ENCODE data around the gene CAMK1D. TPM values are rescaled to one million over a fixed set of nuclear protein-coding genes. Genes with fewer than 3 reads are reported as not detected.

The CAMK1D gene
- total and polyA plus RNA-seq, 10 of the 15 experiments (the other 5 are each of a cell fraction or from before 2014, with no cell fraction given) = 2.1 to 35.5 (median 14.7) TPM

- TF ChIP-seq REST (IDR thresholded peaks at IDR 0.05; ENCODE audit: low read depth, low read length) = no peak
Measured at GRCh38 chr10:12503311-12503710, 154.0 kb downstream of the CAMK1D start (continued).

- no peaks in the 10 kb centered on the region for H3K9me3 ChIP-seq (replicated peaks; ENCODE audit: control insufficient read depth, insufficient read depth, low read length)
- no peak for TF ChIP-seq HDAC2 (IDR thresholded peaks at IDR 0.05)
- no peak for TF ChIP-seq SUZ12 (IDR thresholded peaks at IDR 0.05; ENCODE audit: unreplicated experiment)
- no peak for TF ChIP-seq LARP7 (IDR thresholded peaks at IDR 0.05)
- no peak for TF ChIP-seq CEBPZ (IDR thresholded peaks at IDR 0.05; ENCODE audit: low read depth, low read length)
- no peak for TF ChIP-seq RB1 (IDR thresholded peaks at IDR 0.05; ENCODE audit: borderline replicate concordance)
- TF ChIP-seq HCFC1 (IDR thresholded peaks at IDR 0.05; ENCODE audit: low read length) = no peak
- TF ChIP-seq BMI1 (IDR thresholded peaks at IDR 0.05; ENCODE audit: borderline replicate concordance) = no peak
- TF ChIP-seq POLR2A (IDR thresholded peaks at IDR 0.05; ENCODE audit: low read depth, low read length) = no peak
- TF ChIP-seq HDAC6 (IDR thresholded peaks at IDR 0.05; ENCODE audit: unreplicated experiment) = no peak
- no peak for TF ChIP-seq ZNF687 (IDR thresholded peaks at IDR 0.05)
Measured at GRCh38 chr10:12504176-12504575, 154.8 kb downstream of the CAMK1D start.

More at GRCh38 chr10:12504176-12504575, 154.8 kb downstream of the CAMK1D start:
- H3K4me1 ChIP-seq (ENCODE audit: control insufficient read depth, insufficient read depth, low read length) = peaks cover 3% of the 10 kb centered on the region
- DNase-seq (ENCODE audit: low read depth, low spot score) (no peak), ATAC-seq (no peak), FAIRE-seq (no peak)
- H3K27ac ChIP-seq (ENCODE audit: control insufficient read depth, insufficient read depth) = no peak overlapping the region
- POLR2A ChIA-PET = no interaction called here
- RAD21 ChIA-PET (ENCODE audit: unreplicated experiment) = no interaction called here
- no peak overlapping the region for H3K4me2 ChIP-seq (ENCODE audit: control insufficient read depth, insufficient read depth)
- H2AFZ ChIP-seq (ENCODE audit: control insufficient read depth, low read depth, low read length) = no peak overlapping the region
- SMC1A ChIA-PET (ENCODE audit: uncharacterized antibody, unreplicated experiment) = no interaction called here
- in situ Hi-C loops (cut with MboI) = no loop called here
- no peaks in the 10 kb centered on the region for H4K20me1 ChIP-seq (ENCODE audit: control insufficient read depth, insufficient read depth)
- H3K4me3 ChIP-seq = no peak overlapping the region
- H3K79me2 ChIP-seq (ENCODE audit: control insufficient read depth, insufficient read depth, low read length) = no peaks in the 10 kb centered on the region; the same call in 1 of the 2 replicates
- no peaks in the 10 kb centered on the region for H3K36me3 ChIP-seq (ENCODE audit: control insufficient read depth in 2 of 2, insufficient read depth in 2 of 2, low read length in 1 of 2)
- BruUV-seq (replicated peaks) = no TSS peak
- WGBS (ENCODE audit: insufficient coverage, insufficient replicate concordance, low lambda C conversion rate, missing lambda C conversion rate) = 94% methylated on average over 11 of the region's 11 CpGs
- intact Hi-C loops (cut with micrococcal nuclease; ENCODE audit: unreplicated experiment) = no loop called here
- no peak overlapping the region for H3K9ac ChIP-seq (ENCODE audit: control insufficient read depth, insufficient read depth, low read length)
- H3K27me3 ChIP-seq (replicated peaks in 1 of 2; ENCODE audit: control insufficient read depth in 2 of 2, insufficient read depth in 2 of 2, low read length in 1 of 2) = no peaks in the 10 kb centered on the region
- CTCF ChIA-PET = no interaction called here

All from GM12878 (cell line).